Sigmoid colon (tissue), 4 donors: ENCODE data around the gene VEZF1.

Source experiments
- CTCF ChIP-seq, 4 experiments: fragments of 450-650 bp in 3 of 4; fragments of 200-600 bp in 1 of 4; IDR thresholded peaks; one replicate each; pipeline ENCODE4 v1.5.1; 2016 to 2019; ENCODE audit warnings: antibody characterized with exemption in 4 of 4, mild to moderate bottlenecking in 3 of 4, moderate library complexity in 2 of 4
- EP300 ChIP-seq, 4 donors: sonication (generic); formaldehyde crosslinking; IDR thresholded peaks; one replicate each; pipeline ENCODE4 v1.6.1; 2017; ENCODE audit warnings: antibody characterized with exemption in 4 of 4
- POLR2A ChIP-seq, 2 donors: fragments of 450-650 bp; IDR thresholded peaks; one replicate each; pipeline ENCODE4 v1.6.1; 2016; ENCODE audit warnings: antibody characterized with exemption in 2 of 2, mild to moderate bottlenecking in 2 of 2, moderate library complexity in 2 of 2

- peak; percentile 17 to 29 for TF ChIP-seq POLR2A (IDR thresholded peaks at IDR 0.05)
- TF ChIP-seq CTCF (IDR thresholded peaks at IDR 0.05): no peak
- TF ChIP-seq EP300 (IDR thresholded peaks at IDR 0.05): no peak
Observed at GRCh38 chr17:57986841-57987580, 1.0 kb downstream of the VEZF1 start.
